Prostate gland (tissue), 2 donors: ENCODE results near the gene GFRA1.

Experiments used
- POLR2A ChIP-seq: fragments of 450-650 bp; IDR thresholded peaks from one replicate; pipeline ENCODE4 v1.6.1; 2016; ENCODE audit warnings: antibody characterized with exemption, mild to moderate bottlenecking
- POLR2AphosphoS5 ChIP-seq: sonication (generic); formaldehyde crosslinking; IDR thresholded peaks from one replicate; pipeline ENCODE4 v1.6.1; 2017; ENCODE audit warnings: antibody characterized with exemption
- TF ChIP-seq, protein P1 (sequence below), 4 experiments: fragments of 200-600 bp in 2 of 4; fragments of 450-650 bp in 2 of 4; sonication (generic) in 2 of 4; IDR thresholded peaks; 1 replicate in 3 of 4; 2 replicates in 1 of 4; pipeline ENCODE4 v1.5.1; 2016 to 2019; ENCODE audit warnings: antibody characterized with exemption in 4 of 4, mild to moderate bottlenecking in 2 of 4, moderate library complexity in 2 of 4

DNA sequence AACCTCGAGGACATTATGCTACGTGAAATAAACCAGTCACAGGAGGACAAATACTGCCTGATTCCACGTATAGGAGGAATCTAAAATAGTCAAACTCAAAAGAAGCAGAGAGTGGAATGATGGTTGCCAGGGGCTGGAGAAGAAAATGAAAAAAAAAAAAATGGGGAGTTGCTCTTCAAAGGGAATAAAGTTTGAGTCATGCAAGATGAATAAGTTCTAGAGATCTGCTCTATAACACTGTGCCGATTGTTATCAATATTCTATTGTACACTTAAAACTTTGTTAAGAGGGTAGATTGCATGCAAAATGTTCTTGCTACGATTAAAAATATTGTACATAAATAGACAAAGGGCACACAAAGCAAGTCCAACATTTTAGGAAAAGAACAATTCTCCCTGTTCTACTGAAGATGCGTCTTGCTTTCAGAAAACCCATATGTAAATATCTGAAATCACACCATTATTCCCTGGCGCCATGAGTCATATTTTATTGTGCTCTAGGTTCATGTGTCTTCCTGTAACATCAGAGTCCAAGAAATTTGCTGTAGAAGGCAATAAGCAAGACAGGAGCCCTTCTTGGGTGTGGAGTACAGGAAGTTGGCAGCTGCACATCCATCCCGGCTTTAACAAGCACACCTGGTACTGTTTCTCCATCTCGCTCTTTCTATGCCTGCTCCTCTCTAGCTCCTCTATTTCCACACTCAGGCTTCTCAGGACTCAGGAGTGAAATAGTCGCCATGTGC is 145.9 kb downstream of the GFRA1 start:
- TF ChIP-seq POLR2A, result no peak
- TF ChIP-seq, protein P1, sequence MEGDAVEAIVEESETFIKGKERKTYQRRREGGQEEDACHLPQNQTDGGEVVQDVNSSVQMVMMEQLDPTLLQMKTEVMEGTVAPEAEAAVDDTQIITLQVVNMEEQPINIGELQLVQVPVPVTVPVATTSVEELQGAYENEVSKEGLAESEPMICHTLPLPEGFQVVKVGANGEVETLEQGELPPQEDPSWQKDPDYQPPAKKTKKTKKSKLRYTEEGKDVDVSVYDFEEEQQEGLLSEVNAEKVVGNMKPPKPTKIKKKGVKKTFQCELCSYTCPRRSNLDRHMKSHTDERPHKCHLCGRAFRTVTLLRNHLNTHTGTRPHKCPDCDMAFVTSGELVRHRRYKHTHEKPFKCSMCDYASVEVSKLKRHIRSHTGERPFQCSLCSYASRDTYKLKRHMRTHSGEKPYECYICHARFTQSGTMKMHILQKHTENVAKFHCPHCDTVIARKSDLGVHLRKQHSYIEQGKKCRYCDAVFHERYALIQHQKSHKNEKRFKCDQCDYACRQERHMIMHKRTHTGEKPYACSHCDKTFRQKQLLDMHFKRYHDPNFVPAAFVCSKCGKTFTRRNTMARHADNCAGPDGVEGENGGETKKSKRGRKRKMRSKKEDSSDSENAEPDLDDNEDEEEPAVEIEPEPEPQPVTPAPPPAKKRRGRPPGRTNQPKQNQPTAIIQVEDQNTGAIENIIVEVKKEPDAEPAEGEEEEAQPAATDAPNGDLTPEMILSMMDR (IDR thresholded peaks at IDR 0.05), result no peak
- TF ChIP-seq POLR2AphosphoS5, result peak; percentile 65
